Forelimb muscle (tissue), 1 donor: ENCODE measurements around the gene BMPER. TPM values are rescaled to one million over a fixed set of nuclear protein-coding genes. Genes with fewer than 3 reads are reported as not detected.
"Not testable (repeated sequence)": the region's sequence is repeated elsewhere in the genome, so short reads cannot be mapped to it uniquely, and the experiment has no call there.

ENCODE experiments used
- DNase-seq: peaks from one replicate; pipeline ENCODE4 v3.0.0-alpha.2; 2013; ENCODE audit warnings: low read depth
- polyA plus RNA-seq: library from polyadenylated mRNA; unstranded; fragments of 120-200 nt; gene quantifications from one replicate; pipeline ENCODE4 v1.2.1, GENCODE V29; 2013; ENCODE audit not compliant: insufficient read length

Gene BMPER
- polyA plus RNA-seq, 1 donor = 3.6 TPM

DNA sequence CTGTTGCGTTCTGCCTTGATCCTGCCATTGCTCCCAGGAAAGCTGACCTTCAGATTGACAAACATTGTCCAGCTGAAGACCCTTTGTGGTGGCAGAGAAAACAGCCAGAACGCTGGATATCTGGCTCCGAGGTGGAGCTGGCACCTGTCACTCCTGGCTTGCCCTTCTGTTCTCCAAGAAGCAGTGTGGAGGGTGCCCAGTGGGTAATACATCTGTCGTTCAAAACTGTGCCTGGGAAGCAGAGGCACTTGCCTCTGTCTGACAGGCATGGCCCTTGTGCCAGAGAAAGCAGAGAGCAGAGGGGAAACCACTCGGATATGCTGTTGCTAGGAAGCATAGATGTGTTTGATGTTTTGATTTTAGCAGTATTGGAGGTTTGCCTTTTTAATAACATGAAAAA lies 231.4 kb downstream of the BMPER start:
- no peak for DNase-seq

- no peak for DNase-seq
Measured at GRCh38 chr7:34137176-34137575, 231.8 kb downstream of the BMPER start.

- DNase-seq = no peak
Measured at GRCh38 chr7:34138483-34138882, 233.1 kb downstream of the BMPER start.

DNA sequence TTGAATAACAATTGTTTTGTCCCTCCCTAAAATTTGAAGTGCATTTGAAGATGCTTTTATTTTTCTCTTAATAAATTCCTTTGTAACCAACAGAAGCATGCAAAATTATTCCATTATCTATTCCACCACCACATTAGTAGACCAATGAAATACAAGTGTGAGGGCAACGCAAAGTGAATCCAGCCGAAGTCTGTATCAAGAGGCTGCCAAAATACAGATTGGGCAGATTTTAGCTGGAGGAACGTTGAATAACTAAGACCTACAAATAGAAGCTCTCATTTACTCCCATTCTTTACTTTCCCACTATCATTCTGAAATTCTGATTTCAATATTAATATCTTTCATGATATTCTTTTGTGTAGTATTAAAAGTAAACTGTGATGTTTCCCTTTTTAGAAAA lies 233.7 kb downstream of the BMPER start:
- no peak for DNase-seq

- no peak for DNase-seq
Measured at GRCh38 chr7:34140066-34140465, 234.7 kb downstream of the BMPER start.

DNA sequence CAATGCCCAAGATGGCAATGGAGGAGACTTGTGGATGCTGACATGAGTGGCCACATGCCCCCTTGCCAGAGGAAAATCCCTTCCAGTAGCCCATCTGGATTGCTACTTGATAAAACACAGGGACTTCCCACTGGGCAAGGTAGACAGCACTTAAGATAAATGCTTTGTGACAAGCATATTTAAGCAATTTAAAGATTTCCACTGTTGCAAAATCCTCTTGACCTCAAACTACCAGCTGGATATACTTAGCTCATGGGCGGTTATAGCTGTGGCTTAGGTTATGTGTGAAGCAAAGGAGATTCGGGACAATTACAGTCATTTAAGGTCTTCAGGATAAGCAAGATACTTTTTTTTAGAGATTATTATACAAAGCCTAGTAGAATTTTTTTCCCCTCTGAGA lies 238.1 kb downstream of the BMPER start:
- no peak for DNase-seq

- no peak for DNase-seq
Measured at GRCh38 chr7:34145603-34146002, 240.3 kb downstream of the BMPER start.

GRCh38 chr7:34153656-34154270 lies 248.4 kb downstream of the BMPER start:
- no peak for DNase-seq

GRCh38 chr7:34155220-34155908 lies 250.0 kb downstream of the BMPER start:
- no peak for DNase-seq

GRCh38 chr7:34156336-34156735 lies 251.0 kb downstream of the BMPER start:
- DNase-seq = no peak

DNA sequence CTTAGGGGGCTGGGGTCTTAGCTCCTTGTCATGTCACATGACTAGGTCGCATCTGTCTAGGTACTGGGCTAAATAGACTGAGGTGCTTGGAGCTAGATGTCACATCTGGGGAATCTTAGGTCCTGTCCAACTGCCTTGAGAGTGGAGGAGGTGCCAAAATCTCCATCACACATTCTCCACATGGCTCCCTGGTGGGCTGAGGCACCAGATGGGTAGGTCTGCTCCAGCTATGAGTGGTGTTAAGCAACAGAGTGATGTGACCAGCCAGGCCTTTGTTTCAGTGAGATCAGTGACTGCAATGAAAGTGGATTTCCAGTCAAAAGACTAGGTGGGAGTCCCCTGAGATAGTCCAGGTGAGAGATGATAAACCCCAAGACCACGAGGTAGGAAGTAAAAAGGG lies 251.8 kb downstream of the BMPER start:
- DNase-seq = no peak

DNA sequence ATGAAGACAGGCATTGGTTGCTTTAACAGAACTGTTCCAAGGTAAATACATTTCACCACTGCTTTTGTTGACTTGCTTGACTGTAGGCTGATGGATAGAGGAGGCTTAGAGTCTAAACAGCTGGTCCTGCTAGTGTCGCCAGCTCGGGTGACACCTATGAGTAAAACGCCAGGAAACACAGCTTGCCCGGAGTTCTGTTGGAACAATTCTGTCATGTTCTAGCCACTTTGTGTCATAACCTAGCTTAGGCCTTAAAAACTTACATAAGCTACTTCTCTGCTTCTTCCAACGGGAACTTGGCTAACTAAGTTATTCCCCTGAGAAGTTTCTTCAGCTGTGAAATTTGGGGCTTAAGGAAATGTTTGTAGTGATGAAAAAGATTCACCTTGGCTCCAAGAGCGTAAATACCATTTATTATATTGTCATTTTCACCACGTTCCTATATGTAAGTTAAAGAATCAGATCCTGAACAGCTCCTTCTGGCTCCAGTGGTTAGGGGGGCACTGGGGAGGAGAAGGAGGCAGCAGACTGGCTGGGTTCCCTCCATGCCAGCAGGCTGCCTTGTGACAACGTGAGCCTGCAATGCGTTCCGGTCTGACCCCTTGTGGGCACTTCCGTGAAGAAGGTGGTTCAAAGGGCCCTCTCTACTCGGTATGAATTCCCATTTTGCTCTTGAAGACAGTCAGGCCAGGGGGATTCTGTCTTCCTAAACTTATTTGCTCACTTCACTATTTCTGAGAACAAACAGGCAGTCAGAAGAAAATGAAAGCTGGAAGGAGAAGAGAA lies 253.2 kb downstream of the BMPER start:
- DNase-seq = no peak

GRCh38 chr7:34160261-34160752 lies 255.0 kb downstream of the BMPER start:
- no peak for DNase-seq

GRCh38 chr7:34162027-34162565 lies 256.8 kb downstream of the BMPER start:
- DNase-seq = no peak

GRCh38 chr7:34162677-34163076 lies 257.3 kb downstream of the BMPER start:
- no peak for DNase-seq

DNA sequence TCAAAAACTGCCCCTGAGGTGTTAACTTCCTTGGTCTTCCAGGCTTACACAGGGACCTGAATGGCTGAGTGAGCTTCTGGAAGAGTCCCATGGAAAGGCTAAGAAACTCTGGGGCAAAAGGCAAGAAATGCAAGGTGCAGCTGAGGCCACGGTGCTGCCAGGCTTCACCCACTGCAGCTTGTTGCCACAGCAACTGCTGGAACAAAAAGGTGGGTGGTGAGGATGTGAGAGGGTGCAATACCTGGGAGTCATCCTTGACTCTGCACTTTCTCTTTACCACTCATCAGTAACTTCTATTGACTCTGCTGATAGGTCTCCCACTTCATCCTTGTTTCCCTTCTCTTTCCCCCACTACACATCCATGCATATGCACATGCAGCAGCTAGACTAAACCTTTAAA lies 258.6 kb downstream of the BMPER start:
- no peak for DNase-seq

- no peak for DNase-seq
Measured at GRCh38 chr7:34165466-34165865, 260.1 kb downstream of the BMPER start.

GRCh38 chr7:34165927-34166550 lies 260.7 kb downstream of the BMPER start:
- no peak for DNase-seq

- DNase-seq = no peak
Measured at GRCh38 chr7:34168013-34168412, 262.7 kb downstream of the BMPER start.

- DNase-seq = not testable (repeated sequence)
Measured at GRCh38 chr7:34174688-34175616, 269.6 kb downstream of the BMPER start.

DNA sequence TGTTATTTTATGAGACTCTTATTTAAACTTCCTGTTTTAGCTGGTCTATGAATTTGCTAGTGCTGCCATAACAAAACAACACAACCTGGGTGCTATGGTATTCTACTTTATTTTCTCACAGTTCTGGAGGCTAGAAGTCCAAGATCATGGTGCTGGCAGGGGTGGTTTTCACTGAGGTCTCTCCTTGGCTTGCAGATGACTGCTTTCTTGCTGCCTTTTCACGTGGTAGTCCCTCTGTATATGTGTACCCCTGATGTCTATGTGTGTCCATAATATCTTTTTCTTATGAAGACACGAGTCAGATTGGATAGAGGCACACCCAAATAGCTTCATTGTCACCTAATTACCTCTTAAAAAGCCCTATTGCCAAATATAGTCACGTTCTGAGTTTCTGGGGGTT lies 270.5 kb downstream of the BMPER start:
- no peak for DNase-seq
